ENCODE results near the gene MBOAT2. TPM values are rescaled to one million over a fixed set of nuclear protein-coding genes. Genes with fewer than 3 reads are reported as not detected.

MBOAT2 gene
- total and polyA plus RNA-seq, 12 donors = 0.24 to 9.6 (median 2.3) TPM

GRCh38 chr2:8989536-8990079 lies 13.9 kb downstream of the MBOAT2 start:
- no peak for DNase-seq
- Histone ChIP-seq H3K36me3 (replicated peaks in 1 of 2) (no peaks in the 10 kb centered on the region), H3K27me3 (no peaks in the 10 kb centered on the region), H3K4me1 (replicated peaks in 1 of 2) (no peaks in the 10 kb centered on the region), H3K4me3 (no peak overlapping the region), H3K9me3 (replicated peaks in 1 of 3) (no peaks in the 10 kb centered on the region), H3K27ac (no peak overlapping the region)
- 86 to 89% (median 87%) methylated on average over 5 of the region's 5 CpGs for WGBS, 4 donors
- intact Hi-C loops (cut with DNase I) = no loop called here
- TF ChIP-seq CTCF (IDR thresholded peaks at IDR 0.05) (no peak), POLR2A (IDR thresholded peaks at IDR 0.05) (no peak)

DNA sequence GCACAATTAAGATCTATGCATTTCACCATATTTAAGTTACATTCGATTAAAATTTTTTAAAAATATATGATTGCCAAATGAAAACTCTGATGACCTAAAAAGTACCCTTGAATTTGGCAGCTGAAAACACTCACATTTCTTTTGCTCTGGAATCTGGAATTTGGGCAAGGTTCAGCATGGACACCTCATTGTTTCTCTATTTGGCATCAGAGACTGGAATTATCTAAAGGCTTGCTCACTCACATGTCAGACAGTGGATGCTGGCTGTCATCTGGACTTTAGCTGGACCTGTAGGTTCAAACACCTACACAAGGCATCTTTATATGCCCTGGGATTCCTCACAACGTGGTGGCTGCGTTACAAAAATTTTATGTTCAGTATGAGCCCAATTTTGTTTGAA lies 16.1 kb downstream of the MBOAT2 start:
- Histone ChIP-seq H3K27ac (no peak overlapping the region), H3K27me3 (no peaks in the 10 kb centered on the region), H3K36me3 (replicated peaks in 1 of 2) (no peaks in the 10 kb centered on the region), H3K9me3 (replicated peaks in 1 of 3) (no peaks in the 10 kb centered on the region), H3K4me1 (replicated peaks in 1 of 2) (no peaks in the 10 kb centered on the region), H3K4me3 (no peak overlapping the region)
- no peak for DNase-seq
- TF ChIP-seq POLR2A (IDR thresholded peaks at IDR 0.05) (no peak), CTCF (IDR thresholded peaks at IDR 0.05) (no peak)
- WGBS, 4 donors = 89 to 96% (median 93%) methylated on average over 3 of the region's 3 CpGs
- intact Hi-C loops (cut with DNase I) = no loop called here

- H3K27me3 ChIP-seq = no peaks in the 10 kb centered on the region
- H3K36me3 ChIP-seq (replicated peaks in 1 of 2) = no peaks in the 10 kb centered on the region
- DNase-seq = no peak
- peak in 1 of 6 experiments; percentile 7 for TF ChIP-seq CTCF (IDR thresholded peaks at IDR 0.05)
- no peak for TF ChIP-seq POLR2A (IDR thresholded peaks at IDR 0.05)
- no peak overlapping the region for H3K27ac ChIP-seq
- H3K9me3 ChIP-seq (replicated peaks in 1 of 3) = no peaks in the 10 kb centered on the region
- no peaks in the 10 kb centered on the region for H3K4me1 ChIP-seq (replicated peaks in 1 of 2)
- WGBS, 4 donors = 88 to 96% (median 92%) methylated on average over 9 to 11 of the region's 11 CpGs
- intact Hi-C loops (cut with DNase I) = no loop called here
- no peak overlapping the region for H3K4me3 ChIP-seq
Observed at GRCh38 chr2:8986327-8986976, 17.0 kb downstream of the MBOAT2 start.

- no peaks in the 10 kb centered on the region for H3K36me3 ChIP-seq (replicated peaks in 1 of 2)
- no peaks in the 10 kb centered on the region for H3K27me3 ChIP-seq
- no peak overlapping the region for H3K4me3 ChIP-seq
- H3K9me3 ChIP-seq (replicated peaks in 1 of 3) = no peaks in the 10 kb centered on the region
- TF ChIP-seq POLR2A (IDR thresholded peaks at IDR 0.05) = no peak
- TF ChIP-seq CTCF (IDR thresholded peaks at IDR 0.05) = no peak
- no peak for DNase-seq
- no peak overlapping the region for H3K27ac ChIP-seq
- no peaks in the 10 kb centered on the region for H3K4me1 ChIP-seq (replicated peaks in 1 of 2)
- intact Hi-C loops (cut with DNase I) = no loop called here
- WGBS, 4 donors = 88 to 93% (median 90%) methylated on average over 4 of the region's 4 CpGs
Observed at GRCh38 chr2:8985561-8986326, 17.7 kb downstream of the MBOAT2 start.

Measured in adrenal gland (tissue), 12 donors.